BE2C (cell line): ENCODE data around the gene HNF1B.

Source experiments
- DNase-seq: peaks from one replicate; pipeline ENCODE4 v3.0.0-alpha.2; 2020
- H3K27me3 ChIP-seq: fragments of 250-450 bp; sonication (Bioruptor Pico); 2 replicates; pipeline ENCODE4 v1.5.1; 2020; ENCODE audit warnings: mild to moderate bottlenecking
- H3K36me3 ChIP-seq: fragments of 250-450 bp; sonication (Bioruptor Pico); 2 replicates; pipeline ENCODE4 v1.5.1; 2020; ENCODE audit warnings: mild to moderate bottlenecking
- H3K4me1 ChIP-seq: fragments of 250-450 bp; sonication (Bioruptor Pico); 2 replicates; pipeline ENCODE4 v1.5.1; 2020
- H3K4me3 ChIP-seq: 2 replicates; pipeline ENCODE4 v1.5.1; 2011; ENCODE audit warnings: low read depth, low read length
- H3K9me3 ChIP-seq: fragments of 250-450 bp; sonication (Bioruptor Pico); 2 replicates; pipeline ENCODE4 v1.5.1; 2020
- CTCF ChIP-seq: IDR thresholded peaks from 2 replicates; pipeline ENCODE4 v1.5.1; 2012; ENCODE audit warnings: mild to moderate bottlenecking, low read depth, low read length

The HNF1B gene

GRCh38 chr17:37699285-37699973 lies 45.4 kb downstream of the HNF1B start:
- no peak for TF ChIP-seq CTCF
- DNase-seq = no peak
- H3K9me3 ChIP-seq = no peaks in the 10 kb centered on the region
- no peaks in the 10 kb centered on the region for H3K4me1 ChIP-seq
- H3K4me3 ChIP-seq = no peak overlapping the region
- H3K27me3 ChIP-seq = peaks cover 11% of the 10 kb centered on the region
- H3K36me3 ChIP-seq = no peaks in the 10 kb centered on the region

- no peaks in the 10 kb centered on the region for H3K36me3 ChIP-seq
- no peak for TF ChIP-seq CTCF
- H3K4me3 ChIP-seq = no peak overlapping the region
- H3K9me3 ChIP-seq = no peaks in the 10 kb centered on the region
- H3K4me1 ChIP-seq = no peaks in the 10 kb centered on the region
- no peak for DNase-seq
- H3K27me3 ChIP-seq = peaks cover 7% of the 10 kb centered on the region
Measured at GRCh38 chr17:37698911-37699255, 46.0 kb downstream of the HNF1B start.

GRCh38 chr17:37698132-37698910 lies 46.5 kb downstream of the HNF1B start:
- no peaks in the 10 kb centered on the region for H3K4me1 ChIP-seq
- TF ChIP-seq CTCF = no peak
- H3K27me3 ChIP-seq = 0 out of 2 replicates have a peak, but pooled peaks cover 3% of the 10 kb centered on the region
- no peak for DNase-seq
- H3K9me3 ChIP-seq = no peaks in the 10 kb centered on the region
- no peaks in the 10 kb centered on the region for H3K36me3 ChIP-seq
- no peak overlapping the region for H3K4me3 ChIP-seq

DNA sequence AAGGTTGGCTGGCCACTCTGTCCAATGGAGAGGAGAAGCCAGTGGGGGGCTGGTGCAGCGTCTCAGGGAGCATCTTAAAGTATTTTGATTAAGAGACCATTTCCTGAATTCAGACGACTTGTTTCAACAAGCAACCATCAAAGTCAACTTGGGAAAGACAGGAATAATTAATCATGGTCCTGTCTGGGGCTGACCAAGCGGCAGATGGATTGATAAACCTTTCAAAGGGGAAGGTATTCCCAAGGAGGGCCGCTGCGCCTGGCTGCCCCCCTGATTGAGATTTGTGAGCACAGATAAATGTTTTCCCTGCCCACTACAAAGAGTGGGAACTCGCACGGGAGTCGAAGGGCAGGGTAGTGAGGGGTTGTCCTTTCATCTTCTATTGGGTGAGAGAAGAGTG lies 47.5 kb downstream of the HNF1B start:
- TF ChIP-seq CTCF = no peak
- Histone ChIP-seq H3K4me1 (no peaks in the 10 kb centered on the region), H3K36me3 (no peaks in the 10 kb centered on the region), H3K27me3 (0 out of 2 replicates have a peak, but pooled peaks cover 3% of the 10 kb centered on the region), H3K4me3 (no peak overlapping the region), H3K9me3 (no peaks in the 10 kb centered on the region)
- no peak for DNase-seq

DNA sequence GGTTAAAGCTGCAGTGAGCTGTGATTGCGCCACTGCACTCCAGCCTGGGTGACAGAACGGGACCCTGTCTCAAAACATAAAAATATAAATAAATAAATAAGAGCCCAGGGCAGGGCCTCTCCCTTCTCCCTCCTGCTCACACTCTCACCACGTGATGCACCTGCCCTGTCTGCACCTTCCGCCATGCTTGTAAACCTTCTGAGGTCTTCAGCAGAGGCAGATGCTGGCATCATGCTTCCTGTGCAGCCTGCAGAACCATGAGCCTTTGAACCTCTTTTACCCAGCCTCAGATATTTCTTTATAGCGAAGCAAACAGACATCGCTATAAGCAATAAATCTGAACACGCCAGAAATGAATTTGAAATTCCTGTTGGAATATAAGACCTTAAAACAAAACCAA lies 48.5 kb downstream of the HNF1B start:
- DNase-seq = no peak
- Histone ChIP-seq H3K36me3 (no peaks in the 10 kb centered on the region), H3K4me1 (no peaks in the 10 kb centered on the region), H3K4me3 (no peak overlapping the region), H3K27me3 (0 out of 2 replicates have a peak, but pooled peaks cover 3% of the 10 kb centered on the region), H3K9me3 (no peaks in the 10 kb centered on the region)
- TF ChIP-seq CTCF = no peak

GRCh38 chr17:37695726-37696125 lies 49.1 kb downstream of the HNF1B start:
- Histone ChIP-seq H3K36me3 (no peaks in the 10 kb centered on the region), H3K9me3 (no peaks in the 10 kb centered on the region), H3K4me3 (no peak overlapping the region), H3K27me3 (0 out of 2 replicates have a peak, but pooled peaks cover 3% of the 10 kb centered on the region), H3K4me1 (no peaks in the 10 kb centered on the region)
- DNase-seq = no peak
- TF ChIP-seq CTCF = no peak
